ENCODE results near the gene EME1.
"Not testable (repeated sequence)": the region's sequence is repeated elsewhere in the genome, so short reads cannot be mapped to it uniquely, and the experiment has no call there.

The EME1 gene

DNA sequence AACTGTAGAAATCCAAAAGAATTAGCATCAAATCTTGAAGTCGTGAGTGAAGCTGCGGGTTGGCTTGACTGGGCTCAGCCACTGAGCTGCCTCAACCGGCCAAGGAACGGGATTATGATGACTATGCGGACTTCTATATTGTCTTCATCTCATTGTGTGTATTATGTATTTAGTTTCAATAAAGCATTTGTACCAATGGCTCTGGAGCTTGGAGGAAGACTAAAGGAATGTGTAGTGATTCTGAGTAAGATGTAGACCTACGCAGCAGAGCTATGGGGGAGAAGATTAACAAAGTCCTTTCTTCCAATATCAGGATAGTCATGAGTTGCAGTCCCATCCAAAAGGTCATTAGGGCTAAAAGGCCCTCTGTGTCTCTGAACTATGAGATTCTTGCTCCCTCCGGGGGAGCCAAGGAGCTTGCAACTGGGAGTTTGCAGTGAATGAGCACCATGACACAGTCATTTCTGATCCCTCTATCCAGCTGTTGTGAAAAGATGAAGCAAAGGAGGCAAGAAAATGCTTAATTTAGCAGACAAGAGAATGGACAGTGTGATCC, 8.3 kb downstream of the EME1 start:
- no peak for DNase-seq
- in situ Hi-C loops (cut with MboI; ENCODE audit: low pct_unique_long_range_greater_than_20kb, low sequenced_read_pairs), result no loop called here

DNA sequence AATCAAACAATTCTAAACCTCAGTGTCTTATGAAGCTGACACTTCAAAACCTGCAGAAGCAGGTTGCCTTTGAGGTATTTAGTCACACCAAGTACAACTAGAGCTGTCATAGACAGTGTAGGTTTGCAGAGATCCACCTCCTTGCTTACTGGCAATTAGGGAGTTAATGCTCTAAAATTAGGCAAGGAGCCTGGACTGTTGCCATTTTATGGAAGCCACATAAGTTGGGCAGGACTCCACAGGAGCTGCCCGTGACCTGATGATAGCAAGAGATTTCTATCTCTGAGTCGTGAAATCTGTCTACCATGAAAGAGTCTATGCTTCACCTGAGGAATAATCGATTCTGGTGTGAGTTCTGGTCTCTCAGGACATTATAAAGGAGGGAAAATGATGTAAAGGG, 8.9 kb downstream of the EME1 start:
- no peak for DNase-seq
- in situ Hi-C loops (cut with MboI; ENCODE audit: low pct_unique_long_range_greater_than_20kb, low sequenced_read_pairs), result no loop called here

DNA sequence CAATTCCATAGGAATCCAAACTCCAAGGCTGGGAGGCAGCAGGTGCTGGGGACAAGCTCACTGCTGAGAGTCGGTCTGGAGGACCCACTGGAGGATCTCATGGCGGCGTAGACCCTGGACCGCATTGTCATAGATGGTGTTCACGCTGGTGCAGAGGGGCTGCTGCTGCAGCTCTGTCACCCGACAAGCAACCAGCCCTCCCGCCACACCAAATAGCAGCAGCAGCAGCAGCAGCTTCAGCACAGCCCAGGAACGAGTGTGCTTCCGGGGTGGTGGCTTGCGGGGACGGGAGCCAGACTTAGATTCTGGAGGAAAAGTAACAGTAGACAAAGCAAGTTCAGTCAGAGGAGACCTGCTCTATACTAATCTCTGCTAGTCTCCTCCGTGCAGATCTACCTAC, 9.9 kb downstream of the EME1 start:
- in situ Hi-C loops (cut with MboI; ENCODE audit: low pct_unique_long_range_greater_than_20kb, low sequenced_read_pairs), result no loop called here
- no peak for DNase-seq

DNA sequence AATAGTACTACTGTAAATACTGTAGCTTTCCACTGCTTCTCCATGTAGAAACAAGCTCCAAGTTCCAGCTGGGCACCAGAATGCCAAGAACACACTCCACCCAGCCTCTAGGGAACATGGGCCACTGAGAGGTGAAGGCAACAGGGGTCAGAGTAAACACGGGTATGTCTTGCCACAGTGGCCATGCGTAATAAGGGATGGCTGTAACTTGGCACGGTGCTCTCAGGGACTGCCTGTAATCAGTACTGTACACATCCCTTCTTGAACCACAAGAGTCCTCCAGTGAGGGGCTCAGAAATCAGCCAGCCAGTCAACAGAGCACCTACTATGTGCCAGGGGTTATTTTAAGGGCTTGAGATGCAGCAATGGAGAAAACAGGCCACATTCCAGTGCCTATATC, 13.5 kb downstream of the EME1 start:
- in situ Hi-C loops (cut with MboI; ENCODE audit: low pct_unique_long_range_greater_than_20kb, low sequenced_read_pairs), result no loop called here
- no peak for DNase-seq

DNA sequence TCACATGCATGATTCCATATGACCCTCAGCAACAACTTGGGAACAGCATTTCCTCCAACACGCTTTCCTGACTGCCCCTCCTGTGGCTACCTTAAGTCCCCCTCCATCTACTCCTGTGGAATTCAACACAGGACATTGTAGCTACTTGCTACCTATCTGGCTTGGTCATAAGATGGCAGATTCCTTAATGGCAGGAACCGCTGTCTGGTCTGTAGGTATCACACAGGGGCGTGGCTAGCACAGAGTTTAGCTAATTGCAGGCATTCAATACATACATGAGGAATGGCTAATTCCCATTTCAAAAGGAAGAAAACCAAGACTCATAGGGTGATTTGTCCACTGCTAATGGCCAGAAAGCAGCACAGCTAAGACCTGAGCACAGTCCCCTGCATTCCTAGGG, 15.7 kb downstream of the EME1 start:
- in situ Hi-C loops (cut with MboI; ENCODE audit: low pct_unique_long_range_greater_than_20kb, low sequenced_read_pairs), result no loop called here
- no peak for DNase-seq

DNA sequence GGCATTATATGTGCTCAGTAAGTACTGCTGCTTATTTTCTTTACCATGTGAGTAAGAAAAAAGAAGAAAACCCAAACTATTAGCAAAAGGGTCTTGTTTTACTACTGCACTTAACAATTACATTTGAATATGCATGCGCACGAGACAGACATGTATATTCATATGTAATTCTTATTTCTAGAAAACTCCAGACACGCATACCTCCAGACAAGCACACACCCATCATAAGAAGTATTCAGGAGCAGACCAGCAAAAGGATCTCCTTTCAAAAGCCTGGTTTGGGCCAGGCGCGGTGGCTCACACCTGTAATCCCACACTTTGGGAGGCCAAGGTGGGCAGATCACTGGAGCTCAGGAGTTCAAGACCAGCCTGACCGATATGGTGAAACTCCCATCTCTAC, 16.5 kb downstream of the EME1 start:
- DNase-seq, result no peak
- in situ Hi-C loops (cut with MboI; ENCODE audit: low pct_unique_long_range_greater_than_20kb, low sequenced_read_pairs), result no loop called here

DNA sequence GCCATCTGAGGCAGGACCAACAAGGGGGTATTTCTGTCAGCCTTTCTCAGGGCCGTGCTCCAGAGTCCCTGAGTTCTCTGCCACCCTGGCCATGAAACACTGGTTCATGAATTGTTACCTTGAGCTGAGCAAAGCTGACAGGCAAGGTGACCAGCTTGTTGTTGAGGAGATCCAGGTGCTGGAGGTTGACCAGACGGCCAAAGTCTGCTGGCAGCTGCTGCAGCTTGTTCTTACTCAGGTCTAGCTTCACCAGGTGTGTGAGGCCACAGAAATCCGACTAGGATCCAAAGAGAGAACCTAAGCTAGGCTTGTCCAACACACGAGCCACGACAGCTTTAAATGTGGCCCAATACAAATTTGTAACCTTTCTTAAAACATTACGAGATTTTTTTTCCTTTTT, 19.6 kb downstream of the EME1 start:
- in situ Hi-C loops (cut with MboI; ENCODE audit: low pct_unique_long_range_greater_than_20kb, low sequenced_read_pairs), result no loop called here
- DNase-seq, result no peak

DNA sequence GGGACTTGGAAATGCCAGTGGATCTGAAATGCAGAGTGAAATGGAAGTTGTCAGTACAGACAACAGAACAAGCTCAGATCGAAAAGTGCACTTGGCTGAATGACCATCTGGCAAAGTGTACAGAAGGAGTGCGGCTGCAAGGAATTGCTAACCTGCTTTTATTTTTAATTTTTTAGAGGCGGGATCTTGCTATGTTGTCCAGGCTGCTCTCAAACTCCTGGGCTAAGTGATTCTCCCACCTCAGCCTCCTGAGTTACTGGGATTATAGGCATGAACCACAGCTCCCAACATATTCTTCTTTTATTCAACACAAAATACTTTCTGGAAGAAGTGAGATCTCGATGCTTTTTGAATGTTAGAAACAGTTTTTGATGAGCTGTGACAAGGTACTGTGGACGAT, 20.7 kb downstream of the EME1 start:
- in situ Hi-C loops (cut with MboI; ENCODE audit: low pct_unique_long_range_greater_than_20kb, low sequenced_read_pairs), result no loop called here

DNA sequence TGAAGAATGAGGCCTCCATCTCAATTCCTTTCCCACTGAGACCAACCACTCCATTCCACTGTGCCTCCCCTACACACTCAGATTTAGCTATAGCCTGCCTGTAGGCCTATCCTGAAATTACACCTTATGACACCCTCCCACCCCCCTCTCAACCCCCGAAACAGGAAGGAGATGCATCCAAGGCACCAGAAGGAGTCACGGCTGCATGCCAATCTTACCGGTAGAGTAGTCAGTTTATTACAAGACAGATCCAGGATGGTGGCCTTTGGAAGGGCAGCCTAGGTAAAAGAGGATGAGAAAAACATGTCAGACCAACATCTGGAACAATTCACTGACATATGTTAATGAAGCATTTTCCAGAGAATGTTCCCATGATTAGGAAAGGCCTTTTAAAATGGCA, 21.7 kb downstream of the EME1 start:
- in situ Hi-C loops (cut with MboI; ENCODE audit: low pct_unique_long_range_greater_than_20kb, low sequenced_read_pairs), result no loop called here
- no peak for DNase-seq

More for the DNA sequence above, 20.7 kb downstream of the EME1 start:
- DNase-seq, result no peak

DNA sequence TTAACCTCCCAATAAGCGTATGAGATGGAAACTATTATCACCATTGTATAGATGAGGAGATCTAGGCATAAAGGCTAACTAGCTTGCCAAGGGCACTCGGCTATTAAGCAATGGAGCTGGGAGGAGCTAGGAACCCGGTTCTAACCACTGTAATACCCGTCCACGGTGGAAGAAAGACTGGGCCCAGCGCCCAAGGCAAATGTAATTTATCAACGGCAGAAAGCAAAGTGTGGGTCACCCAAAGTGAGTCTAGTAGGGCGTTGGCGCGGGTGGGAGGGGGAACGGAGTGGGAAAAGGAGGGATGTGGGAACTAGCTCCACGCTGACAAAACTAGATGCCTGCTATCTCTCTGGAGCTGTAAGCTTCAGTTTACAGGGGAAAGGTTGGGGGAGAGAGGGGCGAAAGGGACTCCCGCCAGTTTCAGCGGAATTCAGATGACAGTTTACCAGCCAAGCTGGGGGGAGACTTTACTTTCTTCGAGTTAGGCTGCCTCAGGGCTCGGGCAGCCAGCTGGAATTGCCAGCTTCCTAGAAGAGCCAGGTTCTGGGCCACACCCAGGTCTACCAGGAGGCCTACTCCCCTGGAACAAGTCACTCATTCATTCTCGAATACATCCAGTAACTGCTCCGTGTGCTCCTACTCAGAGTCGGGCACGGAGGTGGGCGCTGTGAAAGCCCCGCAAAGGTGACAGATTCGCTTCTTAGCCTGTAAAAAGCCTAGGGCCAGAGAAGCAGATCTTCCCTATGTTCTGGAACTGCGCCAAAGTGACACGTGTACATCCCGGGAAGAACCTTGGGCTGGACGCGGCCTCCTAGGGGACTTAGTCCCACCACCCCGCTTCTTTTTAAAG, 23.5 kb downstream of the EME1 start:
- DNase-seq, result peak; percentile 43
- in situ Hi-C loops (cut with MboI; ENCODE audit: low pct_unique_long_range_greater_than_20kb, low sequenced_read_pairs), result no loop called here

DNA sequence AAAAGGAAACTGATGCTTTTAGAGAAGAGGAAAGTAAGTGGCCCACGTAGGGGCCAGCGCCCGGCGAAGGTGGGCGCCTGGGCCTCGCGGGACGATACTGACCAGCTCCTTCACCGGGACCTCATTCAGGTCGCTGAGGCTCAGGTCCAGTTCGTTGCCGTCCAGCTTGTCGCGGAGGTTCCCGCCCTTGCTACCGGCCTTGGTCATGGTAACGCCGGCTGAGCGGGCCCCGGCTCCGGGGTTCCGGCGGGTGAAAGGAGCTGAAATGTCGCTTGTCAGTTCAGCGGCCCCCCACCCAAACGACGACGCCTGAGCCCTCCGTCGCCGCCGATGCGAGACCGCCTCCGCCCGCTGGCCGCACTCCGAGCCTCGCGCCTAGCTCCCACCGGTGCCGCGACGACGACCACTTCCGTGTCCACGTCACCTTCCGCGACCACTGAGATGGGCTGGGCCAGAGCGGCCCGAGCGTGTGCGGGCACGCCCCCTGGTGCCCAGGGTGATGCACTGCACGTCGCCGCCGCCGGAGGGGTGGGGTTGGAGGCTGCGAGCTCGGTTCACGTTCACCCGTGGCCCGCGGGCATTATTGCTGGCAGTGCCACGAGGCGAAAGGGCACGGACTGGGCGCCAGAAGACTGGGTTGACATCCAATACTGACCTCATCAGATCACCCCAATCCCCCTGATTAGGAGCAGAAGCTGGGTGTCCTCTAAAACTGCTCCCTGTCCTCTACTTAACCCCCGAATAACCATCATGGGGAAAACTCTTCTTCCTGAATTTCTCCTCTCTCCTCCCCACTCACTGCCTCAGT, 24.3 kb downstream of the EME1 start, which contains the start of gene LRRC59:
LRRC59 (minus strand) TSS at position 413 of the 808 bp plus-strand sequence; CDS start at position 207, 206 bp downstream.
- DNase-seq, result peak; percentile 92

DNA sequence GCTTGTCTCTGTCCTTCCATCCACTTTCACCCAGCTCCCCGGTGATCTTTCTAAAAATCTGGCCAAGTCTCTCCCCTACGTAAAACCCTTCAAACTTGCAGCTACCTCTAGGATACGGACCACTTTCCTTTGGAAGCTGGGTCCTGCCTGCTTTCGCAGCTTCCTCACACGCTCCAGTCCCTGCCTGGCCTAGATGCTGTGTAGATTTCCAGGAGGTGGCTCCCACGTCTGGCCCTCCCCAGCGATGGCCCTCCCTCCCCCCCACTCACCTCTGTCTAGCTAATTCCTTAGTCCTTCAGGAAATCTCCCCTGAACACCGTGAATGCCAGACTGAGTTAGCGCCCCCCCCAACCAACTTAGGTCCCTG, 24.9 kb downstream of the EME1 start:
- in situ Hi-C loops (cut with MboI; ENCODE audit: low pct_unique_long_range_greater_than_20kb, low sequenced_read_pairs), result no loop called here
- DNase-seq, result no peak

More for the DNA sequence above, 24.3 kb downstream of the EME1 start, which contains the start of gene LRRC59:
- in situ Hi-C loops (cut with MboI; ENCODE audit: low pct_unique_long_range_greater_than_20kb, low sequenced_read_pairs), result no loop called here

DNA sequence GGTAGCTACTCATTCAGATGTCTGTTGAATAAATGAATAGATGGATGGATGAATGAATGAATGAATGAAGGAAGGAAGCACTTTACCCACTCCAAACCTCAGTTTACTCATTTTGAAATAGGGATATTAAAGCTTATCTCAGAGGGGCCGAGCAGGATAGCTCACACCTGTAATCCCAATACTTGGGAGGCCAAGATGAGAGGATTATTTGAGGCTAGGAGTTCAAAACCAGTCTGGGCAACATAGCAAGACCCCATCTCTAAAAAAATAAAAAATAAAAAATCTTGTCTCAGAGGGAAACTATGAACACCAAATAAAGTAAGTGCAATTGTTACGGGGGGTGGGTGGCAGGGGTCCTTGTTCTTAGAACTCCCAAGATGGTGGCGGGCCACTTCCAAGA, 25.6 kb downstream of the EME1 start:
- DNase-seq; in situ Hi-C loops (cut with MboI; ENCODE audit: low pct_unique_long_range_greater_than_20kb, low sequenced_read_pairs): not testable (repeated sequence)

DNA sequence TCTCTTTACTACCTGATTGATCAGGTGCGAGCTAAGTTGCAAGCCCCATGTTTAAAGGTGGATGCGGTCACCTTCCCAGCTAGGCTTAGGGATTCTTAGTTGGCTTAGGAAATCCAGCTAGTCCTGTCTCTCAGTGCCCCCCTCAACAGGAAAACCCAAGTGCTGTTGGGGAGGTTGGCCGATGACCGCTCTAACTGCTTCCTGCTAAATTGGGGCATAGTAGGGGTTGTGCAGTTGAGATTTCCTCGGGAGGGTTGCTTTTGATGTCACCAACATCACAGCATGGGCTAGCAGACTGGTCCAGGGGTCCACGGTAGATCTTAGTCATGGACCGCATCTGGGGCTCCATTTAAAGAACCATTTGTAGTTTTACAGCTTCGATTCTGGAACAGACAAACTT, 26.6 kb downstream of the EME1 start:
- in situ Hi-C loops (cut with MboI; ENCODE audit: low pct_unique_long_range_greater_than_20kb, low sequenced_read_pairs); DNase-seq: not testable (repeated sequence)

DNA sequence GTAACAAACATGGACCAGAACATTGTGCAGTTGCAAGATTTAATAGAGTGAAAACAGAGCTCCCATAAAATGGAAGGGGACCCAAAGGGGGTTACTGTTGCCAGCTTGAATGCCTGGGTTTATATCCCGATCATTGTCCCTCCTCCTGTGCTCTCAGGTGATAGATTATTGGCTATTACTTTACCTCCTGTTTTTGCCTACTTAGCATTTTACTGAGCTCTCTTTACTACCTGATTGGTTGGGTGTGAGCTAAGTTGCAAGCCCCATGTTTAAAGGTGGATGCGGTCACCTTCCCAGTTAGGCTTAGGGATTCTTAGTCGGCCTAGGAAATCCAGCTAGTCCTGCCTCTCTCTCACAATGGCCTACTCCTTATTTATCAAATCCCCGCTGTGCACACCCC, 32.3 kb downstream of the EME1 start:
- DNase-seq; in situ Hi-C loops (cut with MboI; ENCODE audit: low pct_unique_long_range_greater_than_20kb, low sequenced_read_pairs): not testable (repeated sequence)

DNA sequence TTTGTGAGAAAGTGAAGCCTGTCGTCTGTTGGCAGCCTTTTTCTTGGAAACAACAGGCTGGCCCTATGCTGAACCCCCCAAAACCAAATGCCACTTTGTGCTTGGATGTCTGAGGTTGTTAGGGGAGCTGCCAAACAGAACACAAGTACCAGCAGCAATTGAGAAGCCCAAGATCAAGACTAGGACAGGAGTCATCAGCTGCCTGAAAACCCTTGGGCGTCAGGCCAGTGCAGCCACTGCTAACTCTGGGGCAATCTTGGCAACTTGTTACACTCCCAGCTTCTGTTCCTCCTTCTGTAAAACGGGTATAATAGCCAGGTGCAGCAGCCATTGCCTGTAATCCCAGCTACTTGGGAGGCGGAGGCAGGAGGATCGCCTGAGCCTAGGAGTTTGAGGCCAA, 33.5 kb downstream of the EME1 start:
- in situ Hi-C loops (cut with MboI; ENCODE audit: low pct_unique_long_range_greater_than_20kb, low sequenced_read_pairs), result no loop called here
- DNase-seq, result no peak

DNA sequence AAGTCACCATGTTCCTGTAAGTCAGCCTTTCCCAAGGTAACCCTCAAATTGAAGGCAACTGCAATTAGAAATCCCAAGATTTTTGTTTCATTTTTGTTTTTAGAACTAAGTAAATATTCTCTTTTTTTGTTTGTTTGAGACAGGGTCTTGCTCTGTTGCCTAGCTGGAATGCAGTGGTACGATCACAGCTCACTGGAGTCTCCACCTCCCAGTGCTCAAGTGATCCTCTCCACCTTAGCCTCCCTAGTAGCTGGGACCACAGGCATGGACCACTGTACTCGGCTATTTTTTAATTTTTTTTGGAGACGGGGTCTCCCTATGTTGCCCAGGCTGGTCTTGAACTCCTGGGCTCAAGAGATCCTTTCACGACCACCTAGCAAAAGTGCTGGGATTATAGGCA, 34.9 kb downstream of the EME1 start:
- in situ Hi-C loops (cut with MboI; ENCODE audit: low pct_unique_long_range_greater_than_20kb, low sequenced_read_pairs), result no loop called here
- no peak for DNase-seq

DNA sequence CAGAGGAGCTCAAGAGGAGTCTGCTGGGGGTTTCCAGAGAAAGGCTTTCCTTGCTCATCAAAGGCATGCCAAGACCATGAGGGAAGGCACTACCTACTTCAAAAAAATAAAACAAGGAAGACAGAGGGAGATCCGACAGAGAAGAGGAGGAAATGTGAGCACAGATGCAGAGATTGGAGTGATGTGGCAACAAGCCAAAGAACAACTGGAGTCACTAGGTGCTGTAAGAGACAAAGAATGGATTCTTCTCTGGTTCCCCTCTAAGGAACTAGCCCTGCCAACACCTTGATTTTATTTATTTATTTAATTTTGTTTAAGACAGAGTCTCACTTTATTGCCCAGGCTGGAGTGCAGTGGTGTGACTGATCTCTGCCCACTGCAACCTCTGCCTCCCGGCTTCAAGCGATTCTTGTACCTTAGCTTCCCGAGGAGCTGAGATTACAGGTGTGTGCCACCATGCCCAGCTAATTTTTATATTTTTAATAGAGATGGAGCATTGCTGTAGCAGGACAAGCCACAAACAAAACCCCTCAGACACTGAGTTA, 39.2 kb downstream of the EME1 start:
- no peak for DNase-seq
- in situ Hi-C loops (cut with MboI; ENCODE audit: low pct_unique_long_range_greater_than_20kb, low sequenced_read_pairs), result no loop called here

DNA sequence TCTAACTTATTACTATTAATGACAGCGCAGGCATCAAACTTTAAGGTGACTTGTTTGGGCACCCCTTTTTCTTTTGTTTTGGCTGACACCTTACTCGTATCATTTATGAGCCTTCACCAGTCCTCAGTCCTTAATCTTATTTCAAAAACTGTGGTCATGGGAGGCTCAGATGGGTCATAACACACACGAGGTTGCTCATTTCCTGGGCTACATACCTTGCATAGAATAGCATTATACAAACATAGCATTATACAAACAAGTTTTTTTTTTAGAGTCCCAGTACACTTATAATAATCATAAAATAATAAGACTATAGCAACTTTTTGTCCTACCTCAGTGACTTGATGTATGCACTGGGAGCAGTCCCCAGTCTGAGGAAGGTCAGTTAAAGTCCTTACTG, 41.8 kb downstream of the EME1 start:
- no peak for DNase-seq
- in situ Hi-C loops (cut with MboI; ENCODE audit: low pct_unique_long_range_greater_than_20kb, low sequenced_read_pairs), result no loop called here

DNA sequence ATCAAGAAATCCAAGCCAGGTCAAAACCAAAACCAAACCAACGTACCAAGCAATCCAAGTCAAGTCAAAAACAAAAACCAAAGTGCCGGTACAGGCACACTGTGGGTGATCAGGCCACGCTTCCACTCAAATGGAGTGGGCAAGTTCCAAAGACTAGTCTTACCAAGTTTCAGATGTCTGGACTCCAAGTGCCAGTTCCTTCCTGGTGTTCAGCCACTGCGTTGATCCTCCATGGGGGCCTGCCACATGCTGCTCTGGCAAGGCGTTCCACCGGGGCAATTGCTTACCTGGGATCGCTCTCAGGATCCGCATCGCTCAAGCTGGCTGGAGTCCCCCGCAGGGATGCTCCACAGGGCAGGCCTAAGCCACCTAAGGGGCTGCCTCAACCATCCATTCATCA, 46.5 kb downstream of the EME1 start:
- in situ Hi-C loops (cut with MboI; ENCODE audit: low pct_unique_long_range_greater_than_20kb, low sequenced_read_pairs), result not testable (repeated sequence)

More for the DNA sequence above, 46.5 kb downstream of the EME1 start:
- not testable (repeated sequence) for DNase-seq
